GM15510 (cell line): ENCODE measurements around the gene NPIPB4.
"Not testable (repeated sequence)": the region's sequence is repeated elsewhere in the genome, so short reads cannot be mapped to it uniquely, and the experiment has no call there.

Experiments used
- POLR2A ChIP-seq: IDR thresholded peaks from 3 replicates; pipeline ENCODE4 v1.6.1; 2011; ENCODE audit warnings: borderline replicate concordance; ENCODE audit not compliant: insufficient read length; ENCODE audit errors: extremely low read depth

NPIPB4 gene

GRCh38 chr16:21857656-21858055, at the start of gene NPIPB4:
Gene NPIPB4, minus strand, starts transcription at chr16:21857756. Its CDS starts 378 bp downstream, at chr16:21857378.
- not testable (repeated sequence) for TF ChIP-seq POLR2A

GRCh38 chr16:21820028-21820907, 37.3 kb downstream of the NPIPB4 start:
- TF ChIP-seq POLR2A: peak; percentile 71
